ENCODE measurements around the gene TNFAIP2.
"Not testable (repeated sequence)": the region's sequence is repeated elsewhere in the genome, so short reads cannot be mapped to it uniquely, and the experiment has no call there.

Gene TNFAIP2

GRCh38 chr14:103136388-103137271 lies 13.4 kb downstream of the TNFAIP2 start:
- no peak for DNase-seq

DNA sequence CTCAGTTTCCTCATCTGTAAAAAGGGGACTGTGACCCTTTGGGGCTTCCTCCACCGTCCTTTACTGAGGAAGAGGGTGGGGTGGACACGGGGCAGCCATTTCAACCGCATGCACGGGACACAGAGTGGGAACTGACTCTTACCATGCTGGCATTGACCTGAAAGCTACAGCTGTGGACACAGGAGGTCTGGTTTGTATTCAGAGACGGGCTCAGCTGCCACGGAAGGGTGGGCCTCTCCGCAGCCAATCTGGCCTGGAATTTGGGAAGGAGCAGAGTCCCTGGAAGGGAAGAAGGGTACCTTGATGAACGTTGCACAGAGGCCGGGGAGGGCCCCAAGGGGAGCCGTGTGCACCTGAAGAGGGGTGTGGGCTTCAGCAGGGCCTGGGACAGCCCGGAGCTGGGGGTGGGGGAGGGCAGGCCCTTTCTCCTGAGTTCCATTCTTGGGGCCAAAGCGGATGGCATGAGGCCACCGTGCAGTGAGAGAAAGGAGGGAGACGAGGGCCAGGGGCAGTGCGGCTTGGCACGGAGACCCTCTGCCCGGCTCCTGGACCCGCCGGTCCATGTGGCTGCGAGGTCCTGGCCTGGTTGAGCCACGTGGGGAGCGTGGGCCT lies 14.5 kb downstream of the TNFAIP2 start:
- no peak for DNase-seq

DNA sequence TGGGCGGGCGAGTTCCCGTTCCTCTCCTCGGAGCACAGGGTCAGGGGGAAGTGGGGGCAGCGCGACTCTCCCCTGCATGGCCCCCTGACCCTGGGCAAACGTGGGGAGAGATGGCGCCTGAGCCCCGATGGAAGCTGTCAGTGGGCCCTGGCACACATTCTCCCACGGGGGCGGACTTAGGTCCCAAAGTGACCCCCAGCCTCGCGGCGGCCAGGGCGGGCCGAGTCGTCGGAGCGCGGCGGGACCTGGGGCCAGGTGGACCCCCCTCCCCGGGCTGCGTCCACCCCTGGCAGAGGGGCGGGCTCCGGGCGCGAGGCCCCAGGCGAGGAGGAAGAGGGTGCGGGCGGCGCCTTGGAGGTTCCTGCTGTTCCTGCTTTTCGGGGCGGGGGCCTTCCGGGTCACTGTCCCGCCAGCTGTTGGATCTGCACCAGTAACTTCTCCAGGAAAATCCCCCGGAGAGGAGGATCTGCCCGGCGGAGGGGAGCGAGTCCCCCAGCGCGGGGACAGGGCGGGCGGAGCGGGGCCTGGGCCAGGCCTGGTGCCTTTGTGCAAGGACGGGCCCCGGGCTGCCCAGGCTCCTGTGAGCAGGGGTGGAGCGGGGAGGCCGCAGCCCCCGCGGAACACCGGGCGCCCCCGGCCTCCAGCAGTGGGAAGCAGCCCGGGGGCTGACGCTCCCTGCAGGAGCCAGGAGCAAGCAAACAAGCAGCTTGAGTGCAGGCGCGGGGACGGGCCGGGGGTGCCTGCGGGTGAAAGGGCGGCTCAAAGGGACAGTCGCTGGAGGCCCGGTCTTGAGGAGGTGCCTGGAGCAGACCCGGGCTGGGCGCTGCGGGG lies 15.3 kb downstream of the TNFAIP2 start:
- DNase-seq: no peak

- DNase-seq: no peak
These were observed 16.1 kb downstream of the TNFAIP2 start for GRCh38 chr14:103139132-103140025.

- peak in 1 of 2 experiments; percentile 44 for DNase-seq
These were observed 17.3 kb downstream of the TNFAIP2 start for GRCh38 chr14:103140316-103141109.

DNA sequence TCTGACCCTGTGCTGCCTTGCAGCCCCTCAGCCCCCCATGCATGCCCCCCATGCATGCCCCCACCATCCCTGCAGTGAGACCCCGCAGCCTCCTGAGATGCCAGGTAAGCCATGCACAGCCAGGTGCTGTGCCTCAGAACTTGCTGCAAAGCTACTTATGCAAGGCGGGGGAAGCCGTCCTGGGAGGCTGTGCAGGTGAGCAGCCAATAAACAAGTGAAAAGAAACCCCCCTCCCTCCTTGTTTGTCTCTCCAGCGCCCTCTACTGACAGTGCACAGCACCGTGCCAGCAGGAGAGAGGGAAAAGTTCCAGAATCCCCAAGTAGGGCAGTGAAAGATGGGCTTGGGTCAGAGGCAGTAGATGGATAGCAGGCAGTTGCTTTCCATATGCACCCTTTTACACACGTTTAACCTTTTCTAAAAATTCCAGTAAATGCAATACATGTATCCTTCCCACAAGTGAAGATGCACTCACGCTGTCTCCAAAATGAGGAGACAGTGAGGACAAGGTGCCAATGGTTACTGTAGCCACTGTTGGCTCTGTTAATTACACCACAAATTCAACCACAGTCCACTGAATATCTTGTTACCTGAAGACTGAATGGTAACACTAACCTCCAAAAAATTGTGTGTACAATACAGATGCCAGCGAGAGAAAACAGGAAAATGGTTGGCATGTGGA lies 18.0 kb downstream of the TNFAIP2 start:
- DNase-seq: peak; percentile 41 to 53

DNA sequence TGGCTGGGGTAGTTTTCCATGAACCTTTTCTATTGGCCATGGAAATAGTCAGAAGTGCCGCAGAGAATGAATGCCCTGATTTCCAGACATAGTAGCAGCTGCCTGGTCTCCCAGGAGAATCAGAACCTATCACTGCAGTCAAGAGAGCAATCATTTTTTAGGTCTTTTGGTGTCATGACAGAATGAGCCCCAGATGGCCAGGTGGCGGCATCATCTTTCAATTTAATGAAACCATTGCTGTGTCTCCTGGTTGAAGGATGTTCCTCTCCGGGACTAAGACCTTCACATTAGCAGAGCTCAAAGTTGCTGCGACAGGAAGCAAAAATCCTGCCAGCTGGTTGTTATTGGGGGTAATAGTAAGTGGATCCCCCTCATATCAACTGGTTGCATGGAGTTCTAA lies 18.8 kb downstream of the TNFAIP2 start:
- peak in 1 of 2 experiments; percentile 24 for DNase-seq

GRCh38 chr14:103142721-103143302 lies 19.6 kb downstream of the TNFAIP2 start:
- DNase-seq: no peak

- no peak for DNase-seq
These were observed 20.2 kb downstream of the TNFAIP2 start for GRCh38 chr14:103143506-103143905.

DNA sequence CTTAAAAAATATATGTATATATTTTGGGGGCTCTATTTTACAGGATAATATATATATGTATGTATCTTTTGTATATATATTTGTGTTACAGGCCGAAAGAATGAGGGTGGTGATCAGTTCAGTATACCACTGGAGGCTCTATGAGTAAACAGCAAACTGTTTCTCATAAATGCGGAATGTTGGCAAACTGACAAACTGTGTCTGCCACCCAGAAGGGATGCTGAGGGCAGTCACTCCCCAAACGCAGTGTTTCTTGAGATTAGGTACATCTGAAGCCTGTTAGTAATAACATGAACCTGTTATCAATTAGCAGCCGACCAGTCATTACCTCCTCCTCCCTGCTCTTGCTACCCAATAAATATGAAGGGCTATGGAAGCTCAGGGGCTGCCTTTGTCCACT lies 20.8 kb downstream of the TNFAIP2 start:
- DNase-seq: no peak

DNA sequence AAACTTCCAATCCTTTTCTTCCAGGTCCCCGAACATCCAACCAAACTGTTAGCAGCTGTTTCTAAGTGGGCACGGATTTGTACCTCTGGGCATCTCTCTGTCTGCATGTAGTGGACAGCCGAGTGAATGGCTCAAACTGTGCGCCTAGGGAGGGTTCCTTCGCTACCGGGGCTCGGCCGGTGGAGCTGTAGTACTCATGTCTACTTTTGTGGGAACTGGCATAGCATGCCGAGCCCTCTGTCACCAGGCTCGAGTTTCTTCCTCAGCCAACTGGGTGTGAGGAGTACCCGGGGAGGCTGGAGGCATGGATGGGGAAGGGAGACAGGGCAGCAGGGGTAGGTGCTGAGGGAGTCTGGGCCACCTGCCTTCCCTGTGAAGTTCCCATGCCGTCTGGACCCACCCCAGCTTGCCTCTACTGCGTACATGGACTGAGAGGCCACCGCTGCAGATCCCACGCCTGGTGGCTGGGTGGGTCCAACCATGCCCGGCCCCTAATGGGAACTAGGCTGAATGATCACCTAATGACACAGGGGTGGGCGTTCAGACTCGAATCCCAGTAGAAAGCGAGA lies 23.0 kb downstream of the TNFAIP2 start:
- no peak for DNase-seq

DNA sequence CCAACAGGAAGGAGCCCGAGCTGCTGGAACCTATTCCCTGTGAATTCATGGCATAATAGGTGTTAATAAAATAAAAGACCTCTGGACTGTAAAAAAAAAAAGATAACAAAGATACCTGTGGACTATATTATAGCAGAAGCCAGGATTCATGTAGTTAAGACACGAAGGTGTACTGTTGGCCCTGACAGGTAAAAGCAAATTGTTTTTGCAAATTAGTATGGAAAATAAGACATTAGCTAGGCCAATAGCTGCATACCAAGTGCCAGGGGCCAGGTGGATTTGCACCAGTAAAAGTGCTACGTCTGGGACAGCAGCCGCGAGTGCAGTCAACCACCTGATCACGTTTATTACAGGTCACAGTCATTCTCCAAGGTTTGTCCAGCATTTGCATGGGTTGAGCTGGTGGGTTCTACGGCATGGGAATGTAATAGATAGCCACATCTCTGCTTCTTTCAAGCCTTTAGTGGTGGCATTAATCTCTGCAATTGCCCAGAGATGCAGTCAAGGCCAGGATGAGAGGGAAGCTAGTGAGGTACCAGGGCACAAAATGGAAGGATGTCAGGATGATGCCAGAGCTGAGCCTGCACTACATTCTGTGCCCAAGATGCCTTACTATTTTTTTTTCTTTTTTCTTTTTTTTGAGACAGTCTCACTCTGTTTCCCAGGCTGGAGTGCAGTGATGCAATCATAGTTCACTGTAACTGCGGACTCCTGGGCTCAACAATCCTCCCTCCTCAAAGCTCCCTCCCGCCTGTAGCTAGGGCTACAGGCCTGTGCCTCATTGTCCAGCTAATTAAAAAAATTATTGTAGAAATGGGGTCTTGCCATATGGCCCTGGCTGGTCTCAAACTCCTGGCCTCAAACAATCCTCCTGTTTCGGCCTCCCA lies 26.3 kb downstream of the TNFAIP2 start:
- no peak for DNase-seq

- DNase-seq: no peak
These were observed 28.1 kb downstream of the TNFAIP2 start for GRCh38 chr14:103151270-103151945.

GRCh38 chr14:103155010-103155409 lies 31.7 kb downstream of the TNFAIP2 start:
- no peak for DNase-seq

- DNase-seq: not testable (repeated sequence)
These were observed 32.2 kb downstream of the TNFAIP2 start for GRCh38 chr14:103155416-103155815.

- no peak for DNase-seq
These were observed 32.6 kb downstream of the TNFAIP2 start for GRCh38 chr14:103155826-103156394.

- no peak for DNase-seq
These were observed 33.6 kb downstream of the TNFAIP2 start for GRCh38 chr14:103156651-103157378.
